Measurements from ENCODE around the gene RASL10B.

RASL10B gene

DNA sequence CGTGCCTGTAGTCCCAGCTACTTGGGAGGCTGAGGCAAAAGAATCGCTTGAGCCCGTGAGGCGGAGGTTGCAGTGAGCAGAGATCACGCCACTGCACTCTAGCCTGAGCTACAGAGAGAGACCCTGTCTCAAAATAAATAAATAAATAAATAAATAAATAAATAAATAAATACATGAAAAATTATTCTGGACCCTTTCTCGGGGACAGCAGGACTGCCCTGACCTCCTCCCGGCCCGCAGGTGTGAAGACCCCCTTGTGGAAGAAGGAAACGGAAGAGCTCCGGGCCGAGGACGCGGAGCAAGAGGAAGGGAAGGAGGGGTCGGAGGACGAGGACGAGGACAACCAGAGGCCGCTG lies 32.3 kb downstream of the RASL10B start:
- no peak for DNase-seq (ENCODE audit: low read depth in 2 of 2, low spot score in 1 of 2)

GRCh38 chr17:35764123-35764991 lies 32.9 kb downstream of the RASL10B start:
- peak; percentile 68 to 73 for DNase-seq (ENCODE audit: low read depth in 2 of 2, low spot score in 1 of 2)

DNA sequence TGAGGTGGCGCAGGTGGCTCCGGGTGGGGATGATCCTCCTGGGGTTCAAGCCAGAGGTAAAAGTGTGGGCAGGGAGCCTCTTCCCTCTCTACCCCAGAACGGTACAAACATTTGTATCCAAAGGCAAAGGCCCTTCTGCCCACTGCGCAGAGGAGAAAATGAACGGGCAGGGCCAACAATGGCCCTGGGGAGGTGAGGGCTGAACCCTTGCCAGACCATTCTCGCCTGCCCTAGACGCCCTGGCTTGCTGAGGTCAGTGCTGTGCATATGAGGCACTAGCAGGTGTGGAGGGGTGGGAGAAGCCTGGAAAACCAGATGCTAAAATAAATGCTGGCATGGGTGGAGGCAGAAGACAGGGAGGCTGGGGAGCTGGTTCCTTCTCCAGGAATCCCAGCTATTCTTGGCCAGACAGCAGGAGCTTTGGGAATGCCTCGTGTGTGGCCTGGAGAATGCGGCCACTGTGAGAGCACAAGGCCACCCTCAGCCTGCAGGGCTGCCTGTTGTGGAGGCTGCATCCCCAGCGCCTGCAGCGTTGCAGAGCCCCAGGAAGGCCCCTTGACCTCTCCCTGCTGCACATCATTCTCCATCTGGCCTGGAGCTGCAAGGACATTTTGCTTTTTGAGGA lies 33.8 kb downstream of the RASL10B start:
- DNase-seq (ENCODE audit: low read depth in 2 of 2, low spot score in 1 of 2), result no peak

GRCh38 chr17:35765756-35766488 lies 34.5 kb downstream of the RASL10B start:
- DNase-seq (ENCODE audit: low read depth in 2 of 2, low spot score in 1 of 2), result no peak

DNA sequence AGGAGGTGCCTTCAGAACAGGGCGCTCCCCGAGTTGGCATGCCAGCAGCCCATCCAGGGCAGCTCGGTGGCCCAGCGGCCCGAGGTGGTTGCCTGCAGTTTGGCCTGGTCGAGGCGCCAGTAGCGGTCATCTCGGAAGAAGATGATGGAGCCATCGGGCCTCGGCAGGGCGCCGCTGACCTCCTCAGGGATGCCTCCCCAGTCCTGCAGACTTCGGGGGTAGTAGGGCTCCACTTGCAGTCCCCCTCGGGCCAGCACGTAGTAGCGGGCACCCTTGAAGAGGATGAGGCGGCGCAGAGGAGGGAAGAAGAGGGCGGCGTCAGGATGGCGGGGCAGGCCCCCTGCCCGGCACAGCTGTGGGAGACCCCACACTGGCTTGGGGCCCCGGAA lies 35.0 kb downstream of the RASL10B start:
- DNase-seq (ENCODE audit: low read depth in 2 of 2, low spot score in 1 of 2), result no peak

DNA sequence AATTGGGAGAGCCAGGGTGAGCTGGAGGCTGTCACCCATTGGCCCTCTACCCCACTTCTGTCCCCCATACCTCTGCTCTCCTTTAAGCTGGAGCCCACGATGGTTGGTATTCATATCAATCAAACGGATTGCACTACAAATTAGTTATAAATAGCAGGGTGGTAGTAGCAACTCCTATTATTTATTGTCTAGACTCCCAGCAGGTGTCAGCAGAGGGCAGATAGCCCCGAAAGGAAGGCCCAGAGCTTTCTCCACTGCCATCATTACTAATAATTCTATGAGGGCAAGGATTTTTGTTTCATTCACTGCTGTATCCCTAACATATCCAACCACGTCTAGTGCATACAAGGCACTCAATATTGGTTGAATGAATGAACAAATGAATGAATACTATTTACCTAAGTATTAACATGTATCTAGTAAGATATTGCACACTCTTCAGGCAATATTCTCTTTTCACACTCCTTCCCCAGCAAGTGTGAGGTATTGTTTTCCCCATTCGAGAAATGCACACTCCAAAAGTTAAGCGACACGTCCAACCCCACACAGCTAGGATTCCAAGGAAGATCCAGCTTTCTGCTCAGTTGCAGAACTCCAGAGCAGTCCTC lies 35.6 kb downstream of the RASL10B start:
- DNase-seq (ENCODE audit: low read depth in 2 of 2, low spot score in 1 of 2), result no peak

- DNase-seq (ENCODE audit: low read depth in 2 of 2, low spot score in 1 of 2), result no peak
Measured at GRCh38 chr17:35768797-35769196, 37.4 kb downstream of the RASL10B start.

DNA sequence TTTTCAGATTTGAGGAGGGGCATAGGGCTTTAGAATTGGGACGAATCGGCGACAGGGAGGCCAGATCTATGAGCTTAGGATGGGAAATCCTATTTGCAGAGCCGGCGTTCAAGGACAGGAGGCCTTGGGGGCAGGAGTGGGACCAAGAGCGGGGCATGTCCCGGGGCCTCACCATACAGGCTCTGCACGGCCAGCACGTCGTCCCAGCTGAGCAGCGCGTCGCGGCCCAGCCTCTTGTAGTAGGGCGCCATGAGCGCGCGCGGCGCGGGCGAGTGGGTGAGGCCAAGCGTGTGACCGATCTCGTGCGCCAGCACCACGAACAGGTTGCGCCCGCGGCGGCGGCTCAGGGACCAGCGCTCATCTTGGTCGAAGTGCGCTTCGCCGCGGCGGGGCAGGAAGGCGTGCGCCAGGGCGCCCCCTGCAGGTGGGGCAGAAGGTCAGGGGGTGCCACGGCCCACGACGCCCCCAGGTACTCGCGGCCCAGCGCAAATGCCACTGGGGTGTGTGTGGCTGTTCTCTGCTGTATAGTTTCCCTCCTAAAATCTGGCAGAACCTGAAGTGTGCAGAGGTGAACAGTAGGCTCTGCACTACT lies 38.6 kb downstream of the RASL10B start:
- no peak for DNase-seq (ENCODE audit: low read depth in 2 of 2, low spot score in 1 of 2)

DNA sequence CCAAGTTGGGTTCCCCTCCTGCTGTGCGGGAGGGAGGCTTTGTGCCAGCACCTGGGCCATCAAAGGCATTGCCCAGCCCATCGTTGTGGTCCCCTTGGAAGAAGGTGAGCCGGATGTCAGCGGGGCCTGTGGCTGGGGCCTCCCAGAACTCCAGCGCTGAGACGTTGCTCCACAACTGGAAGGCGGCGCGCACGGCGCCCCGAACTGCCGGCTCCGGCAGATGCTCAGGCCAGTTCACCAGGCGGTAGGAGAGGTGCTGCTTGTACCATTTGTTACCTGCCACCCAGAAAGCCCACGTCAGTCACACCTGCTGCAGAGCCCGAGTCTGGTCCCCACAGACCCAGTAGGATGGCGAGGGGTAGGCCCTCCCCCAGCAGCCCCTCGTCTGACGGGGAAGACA lies 41.7 kb downstream of the RASL10B start:
- DNase-seq (ENCODE audit: low read depth in 2 of 2, low spot score in 1 of 2), result no peak

GRCh38 chr17:35773679-35774425 lies 42.4 kb downstream of the RASL10B start:
- no peak for DNase-seq (ENCODE audit: low read depth in 2 of 2, low spot score in 1 of 2)

GRCh38 chr17:35774499-35774898 lies 43.1 kb downstream of the RASL10B start:
- DNase-seq (ENCODE audit: low read depth in 2 of 2, low spot score in 1 of 2), result no peak

DNA sequence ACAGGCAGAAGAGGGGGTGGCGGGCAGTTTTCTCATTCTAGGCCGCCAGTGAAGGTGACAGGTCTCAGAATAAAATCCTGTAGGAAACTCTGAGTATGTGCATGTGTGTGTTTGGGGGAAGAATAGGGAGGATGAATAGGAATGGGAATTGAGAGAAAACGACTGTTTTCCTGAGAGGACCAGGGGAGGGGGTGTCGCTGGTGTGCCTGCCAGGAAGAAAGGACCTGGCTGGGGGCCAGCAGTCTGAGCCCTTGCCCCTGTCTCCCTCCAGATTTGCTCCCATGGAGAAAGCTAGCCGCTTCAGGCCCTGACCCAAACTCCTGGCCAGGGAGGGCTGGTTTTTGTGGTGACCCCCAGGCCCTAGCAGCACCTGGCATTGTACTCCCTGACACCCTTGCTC lies 43.6 kb downstream of the RASL10B start:
- DNase-seq (ENCODE audit: low read depth in 2 of 2, low spot score in 1 of 2), result no peak

- no peak for DNase-seq (ENCODE audit: low read depth in 2 of 2, low spot score in 1 of 2)
Measured at GRCh38 chr17:35775583-35775982, 44.1 kb downstream of the RASL10B start.

DNA sequence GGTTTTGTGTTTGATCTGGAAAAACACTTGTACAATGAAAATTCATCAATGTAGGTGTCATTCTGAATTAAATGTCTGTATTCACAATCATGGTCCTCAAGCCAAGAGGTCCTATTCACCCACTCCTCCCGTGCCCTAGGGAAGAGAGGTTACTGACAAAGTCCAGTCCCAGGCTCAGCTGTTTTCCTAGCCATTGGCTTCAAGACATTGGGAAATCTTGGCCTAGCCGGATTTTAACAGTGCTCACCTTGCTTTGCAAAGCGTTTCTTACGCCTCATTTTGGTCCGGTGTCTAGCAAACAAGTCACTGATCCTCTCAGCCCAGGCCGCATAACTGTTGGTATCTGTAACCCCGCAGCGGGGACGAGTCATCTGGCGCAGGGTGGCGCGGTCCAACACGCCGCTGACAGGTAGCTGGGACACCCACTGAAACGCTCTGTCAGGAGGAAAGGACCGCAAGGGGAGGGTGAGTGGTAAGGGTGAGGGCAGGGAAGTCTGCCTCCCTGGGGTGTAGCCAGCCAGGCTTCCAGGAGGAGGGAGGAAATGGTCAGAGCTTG lies 47.3 kb downstream of the RASL10B start:
- no peak for DNase-seq (ENCODE audit: low read depth in 2 of 2, low spot score in 1 of 2)

DNA sequence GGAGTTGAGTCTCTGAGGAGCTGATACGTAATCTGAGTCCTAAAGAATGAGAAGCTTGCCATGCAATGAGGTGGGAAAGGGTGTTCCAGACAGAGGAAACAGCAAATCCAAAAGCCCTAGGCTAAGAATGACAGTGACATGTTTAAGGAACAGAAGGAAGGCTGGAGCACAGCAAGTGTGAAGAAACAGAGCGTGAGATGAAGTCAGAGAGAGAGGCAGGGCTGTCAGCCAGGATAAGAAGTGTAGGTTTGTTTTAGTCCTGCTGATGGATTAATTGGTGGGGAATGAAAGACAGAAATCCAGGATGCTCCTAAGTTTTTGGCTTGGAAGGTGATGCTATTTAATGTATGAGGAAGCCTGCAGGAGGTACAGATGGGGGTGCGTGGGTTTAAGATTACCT lies 49.5 kb downstream of the RASL10B start:
- no peak for DNase-seq (ENCODE audit: low read depth in 2 of 2, low spot score in 1 of 2)

DNA sequence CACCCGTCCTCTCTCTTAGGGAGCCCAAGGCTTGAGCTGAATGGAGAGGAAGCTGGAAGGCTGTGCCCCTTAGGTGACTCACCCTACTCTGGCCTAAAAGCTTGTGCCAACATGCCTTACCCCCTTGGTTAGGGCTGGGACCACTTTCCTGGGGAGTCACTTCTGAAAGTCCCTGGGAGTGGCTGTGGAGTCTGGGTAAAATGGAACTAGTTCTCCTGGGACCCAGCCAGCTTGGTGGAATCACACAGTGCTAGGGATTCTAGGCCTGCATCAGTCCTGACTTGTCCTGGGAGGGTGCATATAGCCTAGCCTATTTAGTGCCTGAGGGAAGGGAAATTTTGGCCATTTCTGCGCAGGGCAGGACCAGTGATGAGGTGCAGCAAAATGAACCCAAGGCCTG lies 53.5 kb downstream of the RASL10B start:
- DNase-seq (ENCODE audit: low read depth in 2 of 2, low spot score in 1 of 2), result no peak

- no peak for DNase-seq (ENCODE audit: low read depth in 2 of 2, low spot score in 1 of 2)
Measured at GRCh38 chr17:35786941-35787432, 55.5 kb downstream of the RASL10B start.

- no peak for DNase-seq (ENCODE audit: low read depth in 2 of 2, low spot score in 1 of 2)
Measured at GRCh38 chr17:35788477-35789368, 57.3 kb downstream of the RASL10B start.

GRCh38 chr17:35790841-35791240 lies 59.4 kb downstream of the RASL10B start:
- DNase-seq (ENCODE audit: low read depth in 2 of 2, low spot score in 1 of 2), result no peak
